HG03064 (cell line): ENCODE results near the gene MED10.

ENCODE experiments used
- ATAC-seq: cut with Tn5 transposase; IDR thresholded peaks from one replicate; pipeline ENCODE4 v1.9.1; 2021; ENCODE audit warnings: low read depth; ENCODE audit not compliant: unreplicated experiment

MED10 gene

GRCh38 chr5:6377905-6378765 is at the start of gene MED10:
Gene MED10, minus strand, starts transcription at chr5:6378547. Its CDS starts 64 bp downstream, at chr5:6378483.
- peak; percentile 99 for ATAC-seq

- ATAC-seq = no peak
These were observed 49.3 kb upstream of the MED10 start for GRCh38 chr5:6427694-6428093.

DNA sequence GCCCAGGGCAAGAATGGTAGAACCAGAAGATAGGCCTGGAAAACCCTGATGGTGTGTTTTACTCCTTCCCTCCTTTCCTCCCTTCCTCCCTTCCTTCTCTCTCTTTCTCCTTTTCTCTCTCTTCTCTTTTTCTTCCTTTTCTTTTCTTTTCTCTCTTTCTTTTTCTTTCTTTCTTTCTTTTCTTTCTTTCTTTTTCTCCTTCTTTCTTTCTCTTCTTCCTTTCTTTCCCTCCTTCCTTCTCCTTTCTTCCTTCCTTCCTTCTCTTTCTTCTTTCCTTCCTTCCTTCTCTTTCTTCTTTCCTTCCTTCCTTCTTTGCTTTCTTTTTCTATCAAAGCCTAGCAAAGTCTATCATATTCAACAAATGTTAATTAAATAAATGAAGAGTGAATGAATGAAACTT is 46.4 kb upstream of the MED10 start:
- ATAC-seq = no peak

- ATAC-seq = no peak
These were observed 45.8 kb upstream of the MED10 start for GRCh38 chr5:6424110-6424659.

DNA sequence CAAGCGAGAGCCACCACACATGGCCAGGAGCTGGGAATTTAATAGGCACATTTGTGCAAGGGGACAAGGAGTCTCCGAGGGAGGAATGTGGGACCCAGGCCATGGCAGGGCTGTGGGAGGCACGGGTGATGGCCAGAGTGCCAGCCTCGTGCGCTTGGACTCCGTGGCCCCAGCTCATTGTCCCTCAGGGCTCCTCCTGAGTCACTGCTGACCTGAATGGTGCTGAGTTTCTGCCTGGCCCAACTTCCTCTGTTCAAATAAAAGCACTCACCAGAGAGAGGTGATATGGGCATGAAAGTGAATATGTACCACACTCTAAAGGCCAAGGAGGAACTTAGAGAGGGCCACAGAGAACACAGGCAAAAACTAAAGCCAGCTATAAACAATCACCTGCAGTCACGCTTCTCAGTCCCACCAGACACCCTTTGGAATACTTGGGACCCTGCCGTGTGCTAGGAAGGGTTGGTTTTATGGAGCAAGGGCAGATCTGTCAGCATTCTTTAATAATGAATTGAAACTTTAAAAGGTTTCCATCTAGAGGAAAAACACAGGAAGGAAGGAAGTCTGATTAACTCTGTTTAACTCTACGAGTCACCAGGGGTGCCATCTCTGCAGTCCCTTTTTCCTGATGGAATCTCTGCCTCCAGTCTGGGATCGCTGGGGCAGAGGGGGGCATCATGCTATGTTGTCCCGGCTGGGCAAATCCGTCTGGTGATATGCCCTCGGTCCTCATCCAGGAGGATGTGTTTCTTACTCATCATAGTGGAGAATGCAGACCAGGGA is 45.2 kb upstream of the MED10 start:
- no peak for ATAC-seq

- ATAC-seq = no peak
These were observed 41.0 kb upstream of the MED10 start for GRCh38 chr5:6419340-6419852.

GRCh38 chr5:6418679-6419276 is 40.4 kb upstream of the MED10 start:
- no peak for ATAC-seq

GRCh38 chr5:6417657-6418056 is 39.3 kb upstream of the MED10 start:
- ATAC-seq = no peak

DNA sequence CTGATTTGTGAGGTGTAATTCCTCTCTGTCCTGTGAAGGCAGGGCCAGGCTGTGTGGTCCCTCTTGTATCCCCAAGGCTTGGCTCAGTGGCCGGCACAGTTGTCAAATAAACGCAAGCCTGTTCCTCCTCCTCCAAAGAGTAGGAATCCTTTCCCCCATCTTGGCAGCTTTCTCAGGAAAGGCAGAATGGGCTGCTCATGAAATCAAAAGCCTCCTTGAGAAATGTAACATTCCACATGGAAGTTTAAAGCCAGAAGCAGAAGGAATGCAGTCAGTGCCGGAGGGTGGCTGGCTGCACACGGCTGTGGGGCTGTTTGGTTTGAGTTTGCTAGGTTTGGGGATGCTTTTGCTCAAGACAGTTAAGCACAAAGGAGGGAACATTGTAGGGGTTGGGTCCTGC is 34.5 kb upstream of the MED10 start:
- no peak for ATAC-seq

- no peak for ATAC-seq
These were observed 32.8 kb upstream of the MED10 start for GRCh38 chr5:6411141-6411540.

- ATAC-seq = no peak
These were observed 32.1 kb upstream of the MED10 start for GRCh38 chr5:6410421-6410820.

DNA sequence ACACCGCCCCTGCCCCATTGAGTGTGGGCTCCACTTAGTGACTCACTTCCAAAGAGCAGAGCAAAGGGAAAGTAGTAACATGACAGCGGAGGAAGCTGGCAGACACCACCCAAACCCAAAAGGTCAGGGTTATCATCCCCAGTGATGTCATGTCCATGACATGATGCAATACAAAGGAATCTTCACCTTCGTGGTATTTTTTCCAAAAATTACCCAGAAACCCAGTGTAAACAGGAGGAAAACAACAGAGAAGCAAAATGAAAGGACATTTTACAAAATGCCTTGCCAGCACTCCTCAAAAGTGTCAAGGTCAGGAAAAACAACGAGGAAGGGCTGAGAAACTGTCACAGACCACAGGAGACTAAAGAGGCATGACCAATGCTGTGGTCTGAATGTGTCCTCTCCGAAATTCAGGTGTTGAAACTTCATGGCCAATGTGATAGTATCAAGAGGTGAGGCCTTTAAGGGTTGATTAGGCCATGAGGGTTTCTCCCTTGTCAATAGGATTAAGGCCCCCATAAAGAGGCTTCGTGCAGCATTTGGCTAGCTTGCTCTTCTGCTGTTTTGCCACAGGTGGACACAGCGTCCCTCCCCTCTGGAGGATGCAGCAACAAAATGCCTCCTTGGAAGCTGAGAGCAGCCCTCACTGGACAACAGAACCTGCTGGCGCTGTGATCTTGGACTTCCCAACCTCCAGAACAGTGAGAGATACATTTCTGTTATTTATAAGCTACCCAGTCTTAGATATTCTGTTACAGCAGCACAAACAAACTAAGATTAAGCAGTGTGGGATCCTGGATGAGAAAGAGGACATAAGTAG is 30.5 kb upstream of the MED10 start:
- no peak for ATAC-seq

- no peak for ATAC-seq
These were observed 29.9 kb upstream of the MED10 start for GRCh38 chr5:6408260-6408596.

DNA sequence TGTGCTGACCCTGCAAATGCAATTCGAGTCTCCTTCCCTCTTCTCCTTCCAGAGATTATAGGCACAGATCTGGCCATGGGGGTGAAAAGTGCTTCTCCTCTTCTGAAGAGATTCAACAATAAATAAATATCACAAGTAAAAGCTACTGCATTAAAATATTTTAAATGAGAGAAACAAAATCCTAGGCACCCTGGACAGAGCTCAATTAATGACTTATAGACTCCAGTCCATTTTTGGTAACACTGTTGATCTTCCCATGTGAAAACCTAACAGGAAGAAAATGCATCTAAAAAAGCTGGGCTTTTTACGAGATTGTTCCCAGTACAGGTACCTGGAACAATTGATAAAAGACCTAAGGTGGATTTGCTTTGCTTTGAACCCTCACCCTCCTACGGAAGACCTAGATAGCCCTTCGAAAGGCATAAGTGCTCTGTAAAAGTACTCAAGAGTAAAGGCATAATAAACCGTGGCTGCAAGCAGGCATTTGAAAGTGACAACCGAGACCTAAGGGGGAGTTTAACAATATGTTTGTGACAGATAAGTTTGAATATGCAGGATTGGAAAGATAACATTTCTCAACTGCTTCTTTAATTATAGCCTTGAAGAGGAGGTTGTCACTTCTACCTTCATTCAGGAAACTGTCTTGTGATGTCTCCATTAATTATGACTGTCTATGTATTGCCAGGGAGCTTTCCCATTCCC is 29.4 kb upstream of the MED10 start:
- ATAC-seq = no peak

DNA sequence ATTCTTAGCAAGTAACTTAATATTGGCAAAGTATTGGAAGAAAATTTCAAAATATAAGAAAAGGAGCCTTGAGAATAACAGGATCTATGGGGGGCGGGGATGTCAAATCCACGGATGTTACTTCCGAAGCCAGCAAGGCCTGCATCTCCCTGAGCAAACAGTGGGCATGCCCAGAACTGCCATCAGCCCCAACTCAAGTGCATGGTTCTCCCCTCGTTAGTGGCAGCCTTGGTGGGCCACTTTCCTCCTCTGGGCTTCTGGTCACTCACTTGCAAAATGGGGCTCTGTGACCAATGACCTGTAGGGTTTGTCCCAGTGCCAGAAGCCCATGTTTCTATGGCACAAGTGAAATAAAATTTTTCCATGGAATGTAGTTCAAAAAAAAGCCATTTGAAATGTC is 27.2 kb upstream of the MED10 start:
- ATAC-seq = no peak

- no peak for ATAC-seq
These were observed 25.8 kb upstream of the MED10 start for GRCh38 chr5:6404129-6404528.

GRCh38 chr5:6403416-6403815 is 25.1 kb upstream of the MED10 start:
- ATAC-seq = no peak

DNA sequence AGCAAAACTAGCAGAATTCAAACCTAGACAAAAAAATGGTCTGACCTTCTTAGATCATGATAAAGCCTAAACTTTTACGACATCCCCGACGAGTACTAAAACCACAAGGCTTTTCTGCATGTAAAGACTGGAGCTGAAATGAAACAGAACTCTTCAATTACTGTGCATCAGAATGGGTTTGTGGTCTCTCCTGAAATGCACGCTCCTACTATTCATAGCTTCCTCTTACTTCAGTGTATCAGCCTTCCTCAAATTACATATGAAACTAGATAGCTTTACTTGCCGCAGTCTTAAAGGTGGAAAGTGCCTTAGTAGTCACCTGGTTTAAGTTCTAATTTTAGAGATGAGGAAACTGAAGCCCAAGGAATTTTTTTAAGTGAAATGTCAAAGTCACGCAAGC is 24.6 kb upstream of the MED10 start:
- no peak for ATAC-seq

DNA sequence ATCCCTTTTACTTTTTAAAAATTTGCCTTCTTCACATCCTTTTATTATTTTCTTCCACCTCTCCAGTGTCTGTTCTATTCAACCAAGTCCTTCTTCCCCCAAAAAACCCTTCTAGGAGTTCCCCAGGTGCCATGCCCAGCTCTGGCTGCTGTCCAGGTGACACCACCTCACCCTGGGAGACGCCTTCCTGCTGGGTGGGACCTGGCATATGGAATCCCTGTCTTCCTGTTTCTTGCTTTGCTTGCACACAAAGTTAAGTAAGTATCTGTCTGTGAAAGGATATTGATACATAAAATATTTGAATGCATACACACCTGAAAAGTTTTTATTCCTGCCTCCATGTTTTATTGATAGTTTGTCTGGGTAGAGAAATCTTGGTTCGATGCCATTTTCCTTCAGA is 23.1 kb upstream of the MED10 start:
- ATAC-seq = no peak
